ENCODE data around the gene MAP1LC3B2.

MAP1LC3B2 gene

GRCh38 chr12:116537101-116537904 lies 21.9 kb upstream of the MAP1LC3B2 start:
- DNase-seq (ENCODE audit: low read depth in 2 of 2), result no peak

DNA sequence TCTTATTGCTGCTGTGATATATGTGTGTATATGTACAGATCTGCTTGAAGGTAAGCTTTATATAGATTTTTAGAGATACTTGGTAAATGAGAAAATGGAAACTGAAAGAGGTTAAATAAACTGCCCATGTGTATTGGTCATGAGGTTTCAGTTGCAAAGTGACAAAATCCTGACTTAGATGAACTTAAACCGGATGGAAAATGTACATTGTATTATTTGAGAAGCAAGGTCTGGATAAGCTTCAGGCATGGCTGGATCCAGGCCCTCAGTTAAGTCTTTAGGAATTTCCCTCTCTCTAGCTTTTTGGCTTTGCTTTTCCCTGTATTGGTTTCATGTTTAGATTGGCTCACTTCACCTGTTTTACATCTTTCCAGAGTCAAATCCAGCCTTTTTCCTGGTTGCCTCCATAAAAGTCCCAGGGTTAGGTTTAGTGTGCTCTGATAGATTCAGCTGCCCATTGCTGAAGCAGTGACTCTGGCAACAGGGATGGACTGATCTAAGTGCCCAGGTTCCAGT lies 21.0 kb upstream of the MAP1LC3B2 start:
- DNase-seq (ENCODE audit: low read depth in 2 of 2), result no peak

- DNase-seq (ENCODE audit: low read depth in 2 of 2), result no peak
These were observed 20.4 kb upstream of the MAP1LC3B2 start for GRCh38 chr12:116538682-116539305.

DNA sequence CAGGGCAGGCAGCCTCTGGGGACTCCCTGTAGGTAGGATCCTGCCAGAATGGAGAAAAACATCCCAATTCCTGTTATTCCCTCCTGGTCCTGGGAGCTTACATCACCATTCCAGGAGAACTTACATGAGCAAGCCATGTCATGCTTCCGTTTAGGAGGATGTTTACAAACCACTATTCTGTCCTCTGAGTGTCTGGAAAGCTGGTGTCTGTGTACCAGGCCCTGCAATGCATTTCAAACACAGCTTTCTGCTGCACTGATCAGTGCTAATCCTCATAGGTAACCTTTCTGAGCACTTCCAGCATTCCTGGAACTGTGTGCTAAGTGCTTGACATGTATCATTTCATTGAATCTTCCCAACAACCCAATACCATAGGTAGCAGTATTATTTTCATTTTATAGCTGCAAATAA lies 19.8 kb upstream of the MAP1LC3B2 start:
- DNase-seq (ENCODE audit: low read depth in 2 of 2), result no peak

GRCh38 chr12:116539905-116540482 lies 19.2 kb upstream of the MAP1LC3B2 start:
- no peak for DNase-seq (ENCODE audit: low read depth in 2 of 2)

DNA sequence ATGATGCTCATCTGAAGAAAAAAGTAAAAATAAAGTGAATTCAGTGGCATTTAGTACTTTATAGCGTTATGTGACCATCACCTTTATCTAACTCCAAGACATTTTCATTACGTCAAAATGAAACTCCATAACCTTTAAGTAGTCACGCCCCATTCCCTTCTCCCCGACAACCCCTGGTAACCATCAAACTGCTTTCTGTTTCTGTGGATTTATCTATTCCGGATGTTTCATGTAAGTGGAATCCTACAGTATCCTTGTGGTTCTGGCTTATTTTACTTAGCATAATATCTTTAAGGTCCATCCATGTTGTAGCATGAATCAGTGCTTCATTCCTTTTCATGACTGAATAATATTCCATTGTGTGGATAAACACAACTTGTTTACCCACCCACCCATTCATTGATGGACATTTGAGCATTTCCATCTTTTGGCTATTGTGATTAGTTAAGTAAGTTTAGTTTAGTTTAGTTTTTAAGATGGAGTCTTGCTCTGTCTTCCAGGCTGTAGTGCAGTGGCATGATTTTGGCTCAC lies 18.5 kb upstream of the MAP1LC3B2 start:
- no peak for DNase-seq (ENCODE audit: low read depth in 2 of 2)

DNA sequence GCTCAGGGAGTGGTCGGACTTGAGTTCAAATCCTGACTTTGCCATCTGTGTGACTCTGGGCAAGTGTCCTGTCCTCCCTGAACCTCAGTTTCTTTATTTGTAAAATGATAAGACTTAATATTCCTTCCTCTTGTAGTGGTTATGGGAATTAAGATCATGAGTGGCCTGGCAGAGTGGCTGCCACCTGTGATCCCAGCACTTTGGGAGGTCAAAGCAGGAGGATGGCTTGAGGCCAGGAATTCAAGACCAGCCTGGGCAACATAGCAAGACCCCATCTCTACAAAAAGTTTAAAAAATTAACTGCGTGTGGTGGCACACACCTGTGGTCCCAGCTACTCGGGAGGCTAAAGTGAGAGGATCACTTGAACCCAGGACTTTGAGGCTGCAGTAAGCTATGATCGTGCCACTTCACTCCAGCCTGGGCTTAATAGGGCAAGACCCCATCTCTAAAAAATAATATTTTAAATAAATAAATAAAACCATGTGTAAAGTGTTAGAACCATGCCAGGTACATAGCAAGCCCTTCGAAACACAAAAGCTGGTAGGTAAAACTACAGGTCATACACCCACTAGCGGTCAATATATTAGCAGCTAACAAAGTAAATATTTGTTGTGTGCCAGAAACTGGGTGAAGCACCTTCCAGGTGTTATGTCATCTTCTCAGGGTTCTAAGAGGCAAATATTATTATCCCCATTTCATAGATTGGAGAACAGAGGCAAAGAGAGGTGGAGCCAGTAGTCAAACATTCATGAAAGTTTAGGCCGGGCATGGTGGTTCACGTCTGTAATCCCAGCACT lies 17.4 kb upstream of the MAP1LC3B2 start:
- DNase-seq (ENCODE audit: low read depth in 2 of 2), result no peak

- DNase-seq (ENCODE audit: low read depth in 2 of 2), result no peak
These were observed 16.7 kb upstream of the MAP1LC3B2 start for GRCh38 chr12:116542345-116542956.

GRCh38 chr12:116544656-116545055 lies 14.5 kb upstream of the MAP1LC3B2 start:
- DNase-seq (ENCODE audit: low read depth in 2 of 2), result no peak

DNA sequence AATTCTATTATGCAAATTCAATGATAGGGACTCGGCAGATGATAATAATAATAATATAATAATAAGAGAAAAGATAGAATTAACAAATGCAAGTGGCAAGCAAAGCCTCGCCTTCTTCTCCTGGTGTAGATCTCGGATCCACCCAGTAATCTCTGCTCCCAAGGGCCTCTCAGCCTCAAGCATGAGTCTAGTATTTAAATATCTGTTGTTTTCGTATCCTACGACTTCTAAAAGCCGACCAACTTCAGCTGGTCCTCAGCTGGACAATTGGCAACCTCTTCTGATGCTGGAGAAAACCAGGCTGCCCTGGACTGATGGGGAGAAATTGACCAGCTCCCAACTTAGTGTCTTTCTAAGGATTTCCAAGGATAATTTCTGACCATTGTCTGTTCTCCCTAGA lies 14.0 kb upstream of the MAP1LC3B2 start:
- no peak for DNase-seq (ENCODE audit: low read depth in 2 of 2)

DNA sequence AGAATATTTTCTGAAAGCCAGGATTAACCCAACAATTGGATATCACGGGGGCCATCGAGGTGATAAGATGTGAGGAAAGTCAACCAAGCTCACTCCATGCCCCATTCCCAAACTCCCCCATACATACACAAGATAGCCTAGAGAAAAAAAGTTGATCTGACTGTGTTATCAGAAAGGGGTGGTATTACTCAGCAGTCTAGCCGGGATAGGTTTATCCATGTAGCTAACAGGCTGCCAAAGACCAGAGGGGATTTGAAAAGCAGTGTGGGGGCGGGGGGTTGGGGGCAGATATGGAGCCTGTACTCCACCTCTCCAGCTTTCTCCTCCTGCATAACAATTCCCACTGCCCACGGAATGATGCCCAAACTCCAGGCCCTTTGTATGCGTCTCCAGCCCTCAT lies 13.2 kb upstream of the MAP1LC3B2 start:
- DNase-seq (ENCODE audit: low read depth in 2 of 2), result no peak

DNA sequence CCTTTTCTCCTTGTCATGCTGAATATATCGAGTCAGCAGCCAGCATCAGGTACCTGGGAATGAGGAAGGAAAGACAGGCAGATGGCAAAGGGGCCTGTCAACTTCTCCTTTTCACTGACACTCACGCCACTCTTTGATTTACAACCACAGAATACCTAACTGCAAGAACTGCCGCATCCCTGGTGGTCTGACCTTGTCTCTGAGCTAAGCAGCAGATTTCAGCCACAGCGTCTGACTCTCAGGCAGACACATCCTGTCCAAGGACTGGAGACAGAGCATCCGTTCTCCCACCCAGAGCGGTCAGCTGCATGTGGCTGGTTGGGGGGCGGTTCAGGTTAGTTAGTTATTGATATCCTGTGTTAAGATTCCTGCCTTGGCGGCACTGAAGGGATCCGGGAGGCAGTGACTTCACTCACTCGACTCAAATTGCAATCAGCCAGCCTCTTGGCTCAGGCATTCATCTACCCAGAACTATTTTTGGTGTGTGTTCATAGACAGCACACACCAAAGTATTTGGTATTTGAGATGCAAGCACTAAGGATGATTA lies 11.2 kb upstream of the MAP1LC3B2 start:
- DNase-seq (ENCODE audit: low read depth in 2 of 2), result no peak

- DNase-seq (ENCODE audit: low read depth in 2 of 2), result no peak
These were observed 9.2 kb upstream of the MAP1LC3B2 start for GRCh38 chr12:116549993-116550392.

DNA sequence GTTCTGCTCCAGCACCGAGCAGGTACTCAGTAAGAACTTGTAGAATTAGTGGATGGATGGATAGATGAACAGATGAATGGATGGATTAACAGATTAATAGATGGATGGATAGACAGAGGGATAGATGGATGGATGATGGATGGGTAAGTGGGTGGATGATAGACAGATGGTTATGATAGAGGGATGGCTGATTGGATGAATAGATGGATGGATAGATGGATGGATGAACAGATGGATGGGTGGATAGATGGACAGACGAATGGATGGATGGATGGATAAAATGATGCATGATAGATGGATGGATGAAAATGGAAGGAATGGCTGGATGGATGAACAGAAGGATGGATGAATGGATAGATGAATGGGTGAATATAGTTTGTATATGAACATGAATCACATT lies 8.0 kb upstream of the MAP1LC3B2 start:
- DNase-seq (ENCODE audit: low read depth in 2 of 2), result no peak

DNA sequence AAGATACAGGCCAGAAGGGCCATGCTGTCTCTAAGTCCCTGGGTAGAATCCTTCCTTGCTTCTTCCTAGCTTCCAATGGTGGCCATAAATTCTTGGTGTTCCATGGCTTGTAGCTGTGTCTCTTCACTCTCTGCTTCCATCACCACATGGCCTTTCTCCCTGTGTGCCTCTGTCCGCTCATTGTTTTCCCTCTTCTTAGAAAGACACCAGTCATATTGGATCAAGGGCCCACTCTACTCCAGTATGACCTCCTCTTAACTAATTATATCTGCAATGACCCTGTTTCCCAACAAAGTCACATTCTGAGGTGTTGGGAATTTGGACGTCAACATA lies 7.6 kb upstream of the MAP1LC3B2 start:
- DNase-seq (ENCODE audit: low read depth in 2 of 2), result no peak

- no peak for DNase-seq (ENCODE audit: low read depth in 2 of 2)
These were observed 7.0 kb upstream of the MAP1LC3B2 start for GRCh38 chr12:116551952-116552772.

DNA sequence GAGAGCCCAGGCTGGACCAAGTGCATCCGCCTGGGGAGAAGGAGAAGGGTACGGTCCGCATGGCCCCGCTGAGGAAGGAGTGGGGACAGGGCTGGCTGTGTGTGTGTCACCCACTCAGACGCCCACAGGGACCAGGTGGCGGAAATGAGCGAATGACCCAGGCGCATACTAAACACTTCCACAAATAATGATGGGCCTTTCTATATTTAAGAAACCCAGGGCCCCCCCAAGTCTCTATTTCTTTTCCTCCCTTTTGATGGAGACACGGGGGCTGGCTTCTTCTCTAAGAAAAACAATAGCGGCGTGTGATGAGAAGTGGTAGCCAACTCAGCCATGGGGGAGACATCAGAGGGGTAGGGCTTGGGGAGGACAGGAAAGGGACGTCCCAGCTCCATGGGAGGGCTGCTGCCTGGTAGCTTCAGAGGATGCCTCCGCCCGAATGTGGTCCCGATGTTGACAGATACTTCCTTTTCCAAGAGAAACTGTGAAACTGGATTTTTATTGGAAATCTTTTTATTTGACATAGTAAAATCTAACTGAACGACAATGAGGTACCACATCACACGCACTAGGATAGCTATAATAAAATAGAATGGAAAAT lies 6.3 kb upstream of the MAP1LC3B2 start:
- no peak for DNase-seq (ENCODE audit: low read depth in 2 of 2)

DNA sequence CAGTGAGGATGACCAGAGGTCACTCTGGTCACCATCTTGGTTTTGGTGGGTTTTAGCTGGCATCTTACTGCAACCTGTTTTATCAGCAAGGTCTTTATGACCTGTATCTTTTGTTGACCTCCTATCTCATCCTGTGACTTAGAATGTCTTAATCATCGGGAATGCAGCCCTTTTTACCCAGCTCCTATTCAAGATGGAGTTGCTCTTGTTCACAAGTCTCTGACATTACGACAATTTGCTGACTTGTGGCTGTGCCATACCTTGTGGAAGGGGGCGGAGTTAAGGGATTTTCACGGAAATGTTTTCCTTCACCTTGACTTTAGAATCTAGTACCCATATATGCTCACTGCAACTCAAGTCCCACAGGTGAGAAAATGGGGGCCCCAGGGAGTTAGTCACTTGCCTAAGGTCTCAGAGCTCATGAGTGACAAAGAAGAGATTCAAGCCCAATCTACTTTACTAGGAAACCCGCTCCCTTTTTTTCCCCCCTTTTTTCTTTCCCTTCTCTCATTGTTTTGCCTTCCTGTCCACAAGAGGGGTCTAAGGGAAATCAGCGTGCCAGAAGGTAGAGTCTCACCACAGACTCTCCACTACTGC lies 2.7 kb upstream of the MAP1LC3B2 start:
- DNase-seq (ENCODE audit: low read depth in 2 of 2), result no peak

DNA sequence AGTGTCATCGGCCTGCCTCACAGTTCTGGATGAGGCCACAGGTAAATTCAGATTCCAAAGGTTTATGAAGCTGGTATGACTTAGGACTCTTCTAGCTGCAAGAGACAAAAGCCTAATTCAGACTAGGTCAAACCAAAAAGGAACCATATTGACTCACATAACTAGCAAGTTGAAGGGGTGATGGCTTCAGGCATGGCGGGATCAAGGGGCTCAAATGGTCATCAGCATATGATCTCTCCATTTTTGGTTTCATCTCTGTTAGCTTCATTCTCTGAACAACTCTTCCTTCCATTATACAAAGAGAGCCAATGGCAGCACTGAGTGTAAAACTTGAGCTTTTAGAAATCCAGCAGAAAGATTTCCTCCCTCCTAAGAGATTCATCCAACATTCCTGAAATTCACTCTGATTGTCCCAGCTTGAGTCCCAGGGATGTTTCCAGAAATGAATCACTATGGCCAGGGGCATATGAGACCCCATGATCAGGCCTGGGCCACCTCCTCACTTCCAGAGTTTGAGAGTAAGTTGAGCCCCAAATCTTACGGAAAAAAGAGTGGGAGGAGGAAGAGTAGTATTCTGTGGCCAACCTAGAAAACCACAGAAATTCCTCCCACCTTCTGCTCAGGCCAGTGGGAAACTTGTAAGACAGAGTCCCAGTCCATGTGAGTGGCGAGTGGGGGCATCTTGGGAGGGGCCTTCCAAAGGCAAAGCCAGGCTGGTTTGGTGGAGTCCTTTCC lies 2.0 kb upstream of the MAP1LC3B2 start:
- no peak for DNase-seq (ENCODE audit: low read depth in 2 of 2)
